ENCODE data around the gene GPR65.
A peak's percentile ranks its signal among the peaks of the same experiment; 100 is the strongest.

Gene GPR65

GRCh38 chr14:87992718-87993628 lies 12.0 kb upstream of the GPR65 start, which contains the start of gene GALC:
TSS of gene GALC (minus strand) at chr14:87993182. CDS start at chr14:87993164, 18 bp downstream.
- no peaks in the 10 kb centered on the region for H3K27me3 Mint-ChIP-seq (ENCODE audit: low read depth)
- H3K9me3 Mint-ChIP-seq = no peaks in the 10 kb centered on the region
- peaks cover 8% of the 10 kb centered on the region for H3K36me3 Mint-ChIP-seq (ENCODE audit: low read depth)
- DNase-seq (ENCODE audit: low spot score) = peak; percentile 97
- peaks cover 64% of the 10 kb centered on the region for H3K4me1 Mint-ChIP-seq (ENCODE audit: low read depth)
- H3K4me3 Mint-ChIP-seq = peak within 1 kb of the TSS; percentile 88
- peak within 1 kb of the TSS; percentile 94 for H3K27ac Mint-ChIP-seq

- Mint-ChIP-seq H3K27ac (peak overlapping the region; percentile 20), H3K4me3 (peak overlapping the region; percentile 11), H3K4me1 (ENCODE audit: low read depth) (peaks cover 59% of the 10 kb centered on the region), H3K9me3 (no peaks in the 10 kb centered on the region), H3K36me3 (ENCODE audit: low read depth) (peaks cover 4% of the 10 kb centered on the region), H3K27me3 (ENCODE audit: low read depth) (peaks cover 2% of the 10 kb centered on the region)
- peak; percentile 42 for DNase-seq (ENCODE audit: low spot score)
Measured at GRCh38 chr14:87994974-87995373, 10.0 kb upstream of the GPR65 start.

- H3K4me3 Mint-ChIP-seq = no peak overlapping the region
- H3K36me3 Mint-ChIP-seq (ENCODE audit: low read depth) = peaks cover 4% of the 10 kb centered on the region
- H3K4me1 Mint-ChIP-seq (ENCODE audit: low read depth) = peaks cover 57% of the 10 kb centered on the region
- H3K9me3 Mint-ChIP-seq = no peaks in the 10 kb centered on the region
- DNase-seq (ENCODE audit: low spot score) = no peak
- H3K27me3 Mint-ChIP-seq (ENCODE audit: low read depth) = peaks cover 2% of the 10 kb centered on the region
- H3K27ac Mint-ChIP-seq = peak overlapping the region; percentile 71
Measured at GRCh38 chr14:87995500-87996290, 9.2 kb upstream of the GPR65 start.

GRCh38 chr14:87996291-87996592 lies 8.7 kb upstream of the GPR65 start:
- peaks cover 4% of the 10 kb centered on the region for H3K36me3 Mint-ChIP-seq (ENCODE audit: low read depth)
- H3K4me1 Mint-ChIP-seq (ENCODE audit: low read depth) = peaks cover 59% of the 10 kb centered on the region
- DNase-seq (ENCODE audit: low spot score) = no peak
- H3K27me3 Mint-ChIP-seq (ENCODE audit: low read depth) = peaks cover 2% of the 10 kb centered on the region
- peak overlapping the region; percentile 69 for H3K27ac Mint-ChIP-seq
- no peak overlapping the region for H3K4me3 Mint-ChIP-seq
- no peaks in the 10 kb centered on the region for H3K9me3 Mint-ChIP-seq

- DNase-seq (ENCODE audit: low spot score) = no peak
- Mint-ChIP-seq H3K4me3 (no peak overlapping the region), H3K27ac (no peak overlapping the region), H3K9me3 (no peaks in the 10 kb centered on the region), H3K27me3 (ENCODE audit: low read depth) (peaks cover 2% of the 10 kb centered on the region), H3K36me3 (ENCODE audit: low read depth) (peaks cover 5% of the 10 kb centered on the region), H3K4me1 (ENCODE audit: low read depth) (peaks cover 58% of the 10 kb centered on the region)
Measured at GRCh38 chr14:87998482-87998881, 6.5 kb upstream of the GPR65 start.

GRCh38 chr14:87999277-87999676 lies 5.7 kb upstream of the GPR65 start:
- H3K4me1 Mint-ChIP-seq (ENCODE audit: low read depth) = peaks cover 53% of the 10 kb centered on the region
- H3K27ac Mint-ChIP-seq = no peak overlapping the region
- H3K9me3 Mint-ChIP-seq = no peaks in the 10 kb centered on the region
- DNase-seq (ENCODE audit: low spot score) = no peak
- peaks cover 2% of the 10 kb centered on the region for H3K27me3 Mint-ChIP-seq (ENCODE audit: low read depth)
- no peak overlapping the region for H3K4me3 Mint-ChIP-seq
- H3K36me3 Mint-ChIP-seq (ENCODE audit: low read depth) = peaks cover 5% of the 10 kb centered on the region

- Mint-ChIP-seq H3K27me3 (ENCODE audit: low read depth) (peaks cover 2% of the 10 kb centered on the region), H3K4me1 (ENCODE audit: low read depth) (peaks cover 38% of the 10 kb centered on the region), H3K4me3 (peak overlapping the region; percentile 25), H3K27ac (peak overlapping the region; percentile 56), H3K36me3 (ENCODE audit: low read depth) (peaks cover 11% of the 10 kb centered on the region), H3K9me3 (no peaks in the 10 kb centered on the region)
- no peak for DNase-seq (ENCODE audit: low spot score)
Measured at GRCh38 chr14:88002421-88003075, 2.4 kb upstream of the GPR65 start.

GRCh38 chr14:88003425-88003824 lies 1.5 kb upstream of the GPR65 start:
- Mint-ChIP-seq H3K9me3 (no peaks in the 10 kb centered on the region), H3K4me3 (no peak overlapping the region), H3K27me3 (ENCODE audit: low read depth) (peaks cover 2% of the 10 kb centered on the region), H3K36me3 (ENCODE audit: low read depth) (peaks cover 17% of the 10 kb centered on the region), H3K27ac (no peak overlapping the region), H3K4me1 (ENCODE audit: low read depth) (peaks cover 45% of the 10 kb centered on the region)
- DNase-seq (ENCODE audit: low spot score) = no peak

GRCh38 chr14:88004506-88005036 lies 364 bp upstream of the GPR65 start:
- no peaks in the 10 kb centered on the region for H3K27me3 Mint-ChIP-seq (ENCODE audit: low read depth)
- H3K9me3 Mint-ChIP-seq = no peaks in the 10 kb centered on the region
- H3K4me3 Mint-ChIP-seq = peak overlapping the region; percentile 89
- peak overlapping the region; percentile 90 for H3K27ac Mint-ChIP-seq
- peaks cover 24% of the 10 kb centered on the region for H3K36me3 Mint-ChIP-seq (ENCODE audit: low read depth)
- peaks cover 49% of the 10 kb centered on the region for H3K4me1 Mint-ChIP-seq (ENCODE audit: low read depth)
- no peak for DNase-seq (ENCODE audit: low spot score)

GRCh38 chr14:88005978-88006851 lies 1.3 kb downstream of the GPR65 start:
- Mint-ChIP-seq H3K27ac (peak overlapping the region; percentile 90), H3K27me3 (ENCODE audit: low read depth) (no peaks in the 10 kb centered on the region), H3K9me3 (no peaks in the 10 kb centered on the region), H3K4me1 (ENCODE audit: low read depth) (peaks cover 54% of the 10 kb centered on the region), H3K4me3 (peak overlapping the region; percentile 89), H3K36me3 (ENCODE audit: low read depth) (peaks cover 37% of the 10 kb centered on the region)
- peak; percentile 80 for DNase-seq (ENCODE audit: low spot score)

GRCh38 chr14:88007608-88008007 lies 2.7 kb downstream of the GPR65 start:
- Mint-ChIP-seq H3K27me3 (ENCODE audit: low read depth) (no peaks in the 10 kb centered on the region), H3K4me1 (ENCODE audit: low read depth) (peaks cover 58% of the 10 kb centered on the region), H3K36me3 (ENCODE audit: low read depth) (peaks cover 48% of the 10 kb centered on the region), H3K27ac (peak overlapping the region; percentile 90), H3K9me3 (no peaks in the 10 kb centered on the region), H3K4me3 (peak overlapping the region; percentile 82)
- no peak for DNase-seq (ENCODE audit: low spot score)

- H3K9me3 Mint-ChIP-seq = no peaks in the 10 kb centered on the region
- H3K27me3 Mint-ChIP-seq (ENCODE audit: low read depth) = no peaks in the 10 kb centered on the region
- H3K36me3 Mint-ChIP-seq (ENCODE audit: low read depth) = peaks cover 50% of the 10 kb centered on the region
- H3K4me1 Mint-ChIP-seq (ENCODE audit: low read depth) = peaks cover 55% of the 10 kb centered on the region
- H3K27ac Mint-ChIP-seq = peak overlapping the region; percentile 88
- DNase-seq (ENCODE audit: low spot score) = no peak
- H3K4me3 Mint-ChIP-seq = peak overlapping the region; percentile 88
Measured at GRCh38 chr14:88008039-88008742, 3.3 kb downstream of the GPR65 start.

All from T-helper 2 cell treated with Interferon-gamma antibody and Interleukin-4, amounts not matched to agents 5 μg/mL and 100 μg/mL, for 36 hours (primary cell).